GM19328 (cell line): ENCODE results near the gene C17orf75.
"Not testable (repeated sequence)": the region's sequence is repeated elsewhere in the genome, so short reads cannot be mapped to it uniquely, and the experiment has no call there.

Experiments
- ATAC-seq: cut with Tn5 transposase; IDR thresholded peaks from one replicate; pipeline ENCODE4 v1.9.1; 2021; ENCODE audit warnings: mild to moderate bottlenecking, moderate library complexity; ENCODE audit not compliant: unreplicated experiment

C17orf75 gene, protein sequence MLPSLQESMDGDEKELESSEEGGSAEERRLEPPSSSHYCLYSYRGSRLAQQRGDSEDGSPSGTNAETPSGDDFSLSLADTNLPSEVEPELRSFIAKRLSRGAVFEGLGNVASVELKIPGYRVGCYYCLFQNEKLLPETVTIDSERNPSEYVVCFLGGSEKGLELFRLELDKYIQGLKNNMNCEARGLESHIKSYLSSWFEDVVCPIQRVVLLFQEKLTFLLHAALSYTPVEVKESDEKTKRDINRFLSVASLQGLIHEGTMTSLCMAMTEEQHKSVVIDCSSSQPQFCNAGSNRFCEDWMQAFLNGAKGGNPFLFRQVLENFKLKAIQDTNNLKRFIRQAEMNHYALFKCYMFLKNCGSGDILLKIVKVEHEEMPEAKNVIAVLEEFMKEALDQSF

DNA sequence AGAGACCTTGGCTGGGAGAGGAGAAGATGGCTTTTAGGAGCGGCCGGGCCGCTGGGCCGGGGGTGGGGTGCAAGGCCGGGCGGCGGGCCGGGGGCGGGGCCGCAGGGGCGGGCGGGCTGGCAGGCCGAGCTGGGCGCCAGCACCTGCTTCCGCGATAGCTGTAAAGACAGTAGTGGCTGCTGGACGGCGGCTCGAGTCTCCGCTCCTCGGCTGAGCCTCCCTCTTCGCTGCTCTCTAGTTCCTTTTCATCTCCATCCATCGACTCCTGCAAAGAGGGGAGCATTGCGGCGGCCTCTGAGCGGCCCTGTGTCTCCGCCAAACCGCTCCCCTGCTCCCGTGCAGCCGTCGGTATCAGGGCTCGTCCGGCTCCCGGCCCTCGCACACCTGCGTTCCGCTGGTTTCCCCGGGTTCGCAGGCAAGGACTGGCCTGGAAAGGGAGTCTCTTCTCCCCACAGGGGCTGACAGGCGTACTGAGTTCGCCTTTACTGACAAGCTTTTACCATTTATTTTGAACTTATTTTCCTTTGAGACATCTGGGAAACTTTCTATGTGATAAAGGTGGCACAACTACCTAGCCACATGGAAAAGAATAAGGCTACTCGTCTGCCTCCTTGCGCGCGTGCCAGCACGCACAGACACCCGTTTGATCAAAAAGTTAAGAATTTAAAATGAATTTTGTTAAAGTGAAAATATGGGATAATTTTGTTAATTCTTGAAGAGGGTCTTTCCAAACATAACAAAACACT lies at the start of gene C17orf75:
C17orf75 (minus strand) TSS at position 317 of the 746 bp plus-strand sequence; CDS start at position 283, 34 bp downstream.
- peak; percentile 66 for ATAC-seq

DNA sequence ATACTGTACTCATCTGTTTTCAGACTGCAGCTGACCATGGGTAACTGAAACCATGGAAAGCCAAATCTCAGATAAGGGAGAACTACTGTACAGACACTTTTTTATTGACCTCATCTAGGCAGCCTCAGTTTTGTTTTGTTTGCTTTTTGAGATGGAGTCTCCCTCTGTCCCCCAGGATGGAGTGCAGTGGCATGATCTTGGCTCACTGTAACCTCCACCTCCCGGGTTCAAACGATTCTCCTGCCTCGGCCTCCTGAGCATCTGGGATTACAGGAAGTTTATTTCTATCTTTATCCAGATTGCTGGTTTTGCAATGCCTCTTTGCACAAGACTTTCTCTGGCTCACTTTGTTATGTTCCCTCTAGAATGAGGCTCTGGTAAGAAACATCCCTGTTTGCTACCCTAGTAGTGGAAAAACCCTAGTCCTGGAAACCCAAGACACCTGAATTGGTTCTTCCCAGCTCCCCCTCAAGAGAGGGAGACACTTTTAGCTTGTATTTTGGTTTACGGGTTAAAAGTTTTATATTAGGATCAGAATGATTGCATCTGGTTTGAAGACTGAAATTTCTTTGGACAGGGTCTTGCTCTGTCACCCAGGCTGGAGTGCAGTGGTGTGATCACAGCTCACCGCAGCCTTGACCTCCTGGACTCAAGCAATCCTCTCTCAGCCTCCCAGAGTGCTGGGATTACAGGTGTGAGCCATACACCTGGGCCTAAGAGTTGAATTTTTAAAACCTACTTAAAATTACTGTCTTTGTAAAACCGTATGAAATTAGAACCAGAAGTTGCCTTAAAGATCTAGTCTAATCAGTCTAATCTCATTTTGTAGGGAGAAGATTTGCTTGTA lies 46.9 kb upstream of the C17orf75 start:
- no peak for ATAC-seq

DNA sequence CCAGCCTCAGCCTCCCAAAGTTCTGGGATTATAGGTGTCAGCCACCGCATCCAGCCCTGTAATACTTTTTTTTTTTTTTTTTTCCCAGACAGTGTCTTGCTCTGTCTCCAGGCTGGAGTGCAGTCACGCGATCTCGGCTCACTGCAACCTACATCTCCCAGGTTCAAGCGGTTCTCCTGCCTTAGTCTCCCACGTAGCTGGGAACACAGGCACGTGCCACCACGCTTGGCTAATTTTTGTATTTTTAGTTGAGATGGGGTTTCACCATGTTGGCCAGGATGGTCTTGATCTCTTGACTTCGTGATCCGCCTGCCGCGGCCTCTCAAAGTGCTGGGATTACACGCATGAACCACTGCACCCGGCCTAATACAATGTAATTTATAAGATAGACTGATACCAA lies 46.2 kb upstream of the C17orf75 start:
- ATAC-seq = not testable (repeated sequence)

DNA sequence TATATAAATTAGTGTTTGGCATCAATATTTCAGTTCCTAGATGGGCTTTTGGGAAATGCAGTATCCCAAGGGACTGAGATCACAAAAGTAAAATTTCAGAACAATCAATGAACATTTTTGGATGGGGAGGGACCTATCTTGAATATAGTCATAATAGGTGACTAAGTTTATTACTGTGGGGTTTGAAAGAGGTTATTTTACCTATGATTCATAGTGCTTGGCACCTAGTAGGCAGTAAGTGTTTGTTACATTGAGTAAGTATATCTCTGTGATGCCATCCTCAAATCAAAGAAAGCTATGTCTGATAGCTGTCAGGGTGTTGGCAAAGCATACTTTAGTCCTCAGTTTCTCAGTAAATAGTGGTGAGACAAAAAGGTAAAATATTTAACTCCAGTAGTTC lies 44.9 kb upstream of the C17orf75 start:
- no peak for ATAC-seq

DNA sequence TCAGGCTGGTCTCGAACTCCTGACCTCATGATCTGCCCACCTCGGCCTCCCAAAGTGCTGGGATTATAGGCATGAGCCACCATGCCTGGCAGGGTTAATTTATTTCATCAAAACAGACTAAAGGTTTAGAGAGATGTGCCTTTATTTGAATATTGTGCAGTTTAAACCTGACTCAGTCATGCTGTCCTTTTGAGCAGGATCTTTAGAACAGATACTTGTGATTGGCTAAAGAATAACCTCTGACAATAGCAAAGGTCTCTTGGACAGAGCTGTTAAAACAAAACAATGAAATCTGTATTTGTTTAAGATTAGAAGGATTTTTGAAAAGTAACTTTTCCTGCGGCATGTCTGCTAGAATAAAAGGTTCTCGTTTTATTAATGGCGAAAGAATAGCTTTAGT lies 44.0 kb upstream of the C17orf75 start:
- ATAC-seq = no peak

DNA sequence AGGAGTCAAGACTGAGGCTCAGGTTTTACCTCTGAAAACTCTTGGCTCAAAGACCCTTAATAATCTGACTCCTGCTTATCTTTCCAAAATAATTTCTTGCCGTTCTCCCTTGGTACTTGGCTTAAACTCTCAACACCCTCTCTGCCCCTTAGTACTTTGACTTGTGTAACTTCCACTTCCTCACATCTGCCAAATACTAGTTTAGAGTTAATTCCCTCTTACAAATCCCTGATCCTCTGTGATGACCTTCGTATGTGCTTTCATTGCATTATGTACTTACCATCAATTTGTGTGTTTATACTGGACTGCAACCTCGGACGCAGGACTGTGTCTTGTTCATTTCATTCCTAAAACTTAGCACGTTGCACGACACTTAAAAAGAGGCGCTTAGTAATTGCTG lies 43.1 kb upstream of the C17orf75 start:
- no peak for ATAC-seq

DNA sequence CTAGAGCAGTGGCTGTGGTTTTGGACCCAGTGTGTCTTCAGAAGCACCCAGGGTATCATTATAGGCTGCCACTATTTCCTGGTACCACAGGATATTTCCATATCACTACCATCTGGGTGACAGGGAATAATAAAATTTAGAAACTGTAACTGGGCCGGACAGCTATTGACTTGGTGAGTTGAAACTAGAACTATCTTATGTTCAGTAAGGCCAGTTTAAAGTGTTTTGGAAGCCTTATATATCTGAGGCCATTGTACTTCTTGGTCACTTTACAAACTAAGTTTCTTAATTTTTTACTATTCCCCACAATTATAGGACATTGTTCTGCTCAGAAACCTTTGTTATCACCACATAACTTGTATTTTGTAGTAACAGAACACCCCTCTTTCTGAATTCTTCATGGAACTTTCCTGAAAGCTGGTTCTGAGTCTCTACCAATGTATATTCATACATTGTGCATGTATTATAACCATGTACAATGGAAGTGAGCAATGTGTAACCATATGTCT lies 42.0 kb upstream of the C17orf75 start:
- no peak for ATAC-seq

DNA sequence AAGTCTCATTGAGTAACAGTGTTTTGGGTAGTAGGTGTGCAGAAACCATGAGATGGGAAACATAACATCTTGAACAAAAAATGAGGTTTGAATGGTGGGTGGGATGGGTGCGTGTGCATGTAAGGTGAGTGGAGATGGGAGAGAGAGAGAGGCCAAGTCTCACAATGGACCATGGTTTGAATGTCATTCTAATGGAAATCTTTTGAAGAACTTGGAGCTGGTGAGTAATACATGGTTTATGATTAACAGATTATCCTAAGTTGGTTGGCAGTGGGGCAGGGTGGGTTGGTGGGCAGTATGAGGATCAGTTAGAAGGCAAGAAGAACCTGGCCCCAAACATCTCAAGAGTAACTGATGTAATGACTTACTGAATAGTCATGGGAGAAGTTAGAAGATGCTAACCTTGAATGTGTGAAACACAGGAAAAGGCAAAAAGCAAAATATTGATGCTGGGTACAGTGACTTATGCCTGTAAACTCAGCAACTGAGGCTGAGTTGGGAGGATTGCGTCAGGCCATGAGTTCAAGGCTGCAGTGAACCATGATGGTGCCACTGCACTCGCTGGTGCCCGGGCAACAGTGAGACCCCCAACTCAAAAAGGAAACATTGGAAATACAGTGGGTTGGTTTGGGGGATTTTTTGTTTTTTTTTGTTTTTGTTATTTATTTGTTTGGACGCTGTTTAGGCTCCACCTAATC lies 40.7 kb upstream of the C17orf75 start:
- no peak for ATAC-seq

DNA sequence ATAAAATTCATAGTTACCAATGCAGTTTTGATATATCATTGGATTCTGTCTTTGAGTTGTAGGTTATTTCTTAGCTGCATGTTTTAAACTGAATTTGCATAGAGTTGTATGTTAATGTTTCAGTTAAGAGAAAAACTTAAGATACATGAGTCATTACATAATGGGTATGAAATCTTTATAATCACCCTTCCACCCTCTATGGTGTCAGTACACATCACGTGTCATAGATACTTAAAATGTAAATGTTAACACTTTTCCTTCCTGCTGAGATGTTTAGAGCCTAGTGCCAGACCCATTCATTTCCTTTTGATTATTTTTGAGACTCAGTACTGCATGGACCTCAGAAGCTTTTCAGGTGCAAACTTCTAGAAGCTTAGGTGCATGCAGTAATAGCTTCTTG lies 28.5 kb upstream of the C17orf75 start:
- ATAC-seq = no peak

DNA sequence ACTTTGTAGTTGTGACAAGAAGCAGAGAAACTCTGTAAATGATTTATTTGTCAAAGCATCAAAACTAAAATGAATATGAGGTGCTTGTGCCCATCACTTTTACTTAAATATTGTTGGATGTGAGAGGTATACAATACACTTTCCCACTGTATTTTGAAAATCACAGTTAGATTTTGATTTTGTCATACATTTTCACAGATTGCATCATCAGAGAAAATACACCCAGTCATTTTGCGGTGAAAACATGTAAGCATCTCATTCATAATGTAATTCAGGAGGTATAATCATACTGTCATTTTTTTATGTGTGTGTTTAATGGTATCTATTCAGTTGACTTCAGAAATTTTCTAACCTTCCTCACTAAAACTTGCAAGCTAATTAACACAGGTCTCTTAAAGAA lies 19.3 kb upstream of the C17orf75 start:
- no peak for ATAC-seq

DNA sequence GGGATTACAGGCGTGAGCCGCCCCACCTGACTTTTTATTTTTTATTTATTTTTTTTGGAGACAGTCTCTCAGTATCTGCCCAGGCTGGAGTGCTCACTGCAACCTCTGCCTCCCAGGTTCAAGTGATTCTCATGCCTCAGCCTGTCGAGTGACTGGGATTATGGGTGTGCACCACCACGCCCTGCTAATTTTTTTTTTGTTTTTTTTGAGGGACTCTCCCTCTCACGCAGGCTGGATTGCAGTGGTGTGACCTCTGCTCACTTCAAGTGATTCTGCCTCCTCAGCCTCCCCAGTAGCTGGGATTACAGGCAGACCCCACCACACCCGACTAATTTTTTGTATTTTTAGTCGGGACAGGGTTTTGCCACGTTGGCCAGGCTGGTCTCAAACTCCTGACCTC lies 15.6 kb upstream of the C17orf75 start:
- no peak for ATAC-seq

DNA sequence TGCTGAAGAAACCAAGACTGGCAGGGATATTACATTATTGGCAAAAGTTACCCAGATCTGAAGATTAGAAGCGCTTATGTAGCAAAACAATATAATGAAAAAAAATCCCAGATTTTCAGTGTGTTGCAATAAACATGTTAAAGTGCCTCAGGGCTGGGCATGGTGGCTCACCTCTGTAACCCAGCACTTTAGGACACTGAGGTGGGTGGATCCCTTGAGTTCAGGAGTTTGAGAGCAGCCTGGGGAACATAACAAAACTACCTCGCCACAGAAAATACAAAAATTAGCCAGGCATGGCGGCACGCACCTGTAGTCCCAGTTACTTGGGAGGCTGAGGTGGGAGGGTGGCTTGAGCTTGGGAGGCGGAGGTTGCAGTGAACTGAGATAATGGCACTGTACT lies 14.8 kb upstream of the C17orf75 start:
- ATAC-seq = no peak

DNA sequence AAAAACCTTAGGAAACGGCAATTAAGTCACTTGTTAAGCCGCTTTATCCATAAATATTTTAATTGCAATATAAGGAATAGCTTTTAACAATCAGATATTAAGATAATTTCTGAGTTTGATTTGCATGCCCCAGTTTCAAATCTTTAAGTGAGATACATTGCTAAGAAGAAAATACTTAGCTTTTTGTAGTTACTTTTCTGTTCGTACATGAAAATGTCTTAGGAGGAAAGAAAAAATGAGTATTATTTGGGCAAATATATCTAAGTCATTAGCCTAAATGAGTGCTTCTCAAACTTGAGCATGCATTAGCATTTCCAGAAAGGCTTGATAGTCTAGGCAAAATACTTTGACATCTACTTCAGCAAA lies 14.4 kb upstream of the C17orf75 start:
- no peak for ATAC-seq

DNA sequence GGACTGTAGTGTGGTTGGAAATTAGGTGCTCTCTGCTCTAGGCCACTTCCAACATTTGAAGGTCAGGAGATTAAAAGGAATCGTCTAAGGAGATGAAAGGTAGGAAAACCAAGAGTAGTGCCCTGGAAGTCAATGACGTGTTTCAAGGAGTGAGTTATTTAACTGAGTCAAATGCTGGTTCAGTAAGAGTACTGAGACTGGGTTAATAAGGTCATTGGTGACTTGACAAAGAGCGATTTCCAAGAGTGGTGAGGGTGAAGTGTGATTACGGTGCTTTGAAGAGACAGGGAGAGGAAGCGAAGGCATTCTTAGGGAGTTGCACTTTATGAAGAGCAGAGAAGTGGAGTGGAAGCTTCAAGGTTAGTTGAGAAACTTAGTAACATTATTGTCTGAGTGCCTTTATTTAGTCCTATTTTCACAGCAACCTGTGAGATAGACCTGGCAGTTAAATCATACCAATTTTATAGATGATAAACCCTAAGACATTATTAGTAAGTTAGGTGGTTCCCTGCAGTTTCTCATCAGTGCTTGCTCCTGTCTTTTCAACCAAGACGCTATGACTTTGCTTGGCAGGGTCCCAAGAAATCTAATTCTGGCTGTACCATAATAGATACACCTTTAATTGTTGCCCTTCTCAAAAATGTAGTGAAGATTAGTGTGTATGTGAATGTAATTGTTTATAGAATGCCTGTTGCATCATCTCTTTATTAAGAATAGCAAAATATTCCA lies 13.8 kb upstream of the C17orf75 start:
- no peak for ATAC-seq

DNA sequence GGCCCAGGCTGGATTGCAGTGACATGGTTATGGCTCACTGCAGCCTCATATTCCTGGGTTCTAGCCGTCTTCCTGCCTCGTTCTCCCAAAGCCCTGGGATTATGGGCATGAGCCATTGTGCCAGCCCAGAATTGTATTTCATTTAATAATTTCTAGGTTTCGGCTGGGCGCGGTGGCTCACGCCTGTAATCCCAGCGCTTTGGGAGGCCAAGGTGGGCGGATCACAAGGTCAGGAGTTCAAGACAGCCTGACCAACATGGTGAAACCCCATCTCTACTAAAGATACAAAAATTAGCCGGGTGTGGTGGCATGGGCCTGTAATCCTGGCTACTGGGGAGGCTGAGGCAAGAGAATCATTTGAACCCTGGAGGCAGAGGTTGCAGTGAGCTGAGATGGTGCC lies 10.8 kb upstream of the C17orf75 start:
- ATAC-seq = not testable (repeated sequence)

DNA sequence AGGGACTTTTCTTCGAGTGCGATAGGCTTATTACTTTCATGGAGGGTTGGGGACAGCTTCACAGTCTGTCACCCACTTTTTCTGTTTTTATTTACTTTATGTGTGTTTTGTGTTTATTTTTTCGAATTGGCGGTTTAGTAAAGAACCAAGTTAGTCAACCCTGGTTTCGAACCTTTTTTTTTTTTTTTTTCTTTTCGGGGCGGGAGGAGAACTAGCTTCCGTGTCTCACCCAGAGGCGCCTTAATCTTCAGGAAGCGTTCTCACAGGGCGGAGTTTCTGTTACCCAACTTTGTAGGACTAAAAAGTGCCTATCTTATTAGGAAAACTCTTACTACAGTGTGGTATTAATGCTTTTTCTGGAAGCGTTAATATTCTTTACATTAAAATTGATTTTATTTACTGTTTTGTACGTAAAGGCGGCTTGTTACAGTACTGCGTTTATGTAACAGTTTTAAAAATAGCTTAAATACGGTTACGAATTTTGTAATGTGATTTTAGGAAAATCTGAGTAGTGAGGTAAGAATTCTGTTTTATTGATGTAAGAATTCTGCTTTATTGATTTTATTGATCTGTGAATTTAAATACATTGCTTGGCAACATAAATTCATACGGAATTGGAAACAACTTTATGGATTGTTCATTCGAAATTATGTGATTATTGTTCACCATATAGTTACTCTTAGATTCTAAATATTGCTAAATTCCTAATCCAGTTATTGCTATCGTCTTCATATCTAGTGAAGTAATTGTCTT lies 8.9 kb upstream of the C17orf75 start:
- peak; percentile 25 for ATAC-seq

DNA sequence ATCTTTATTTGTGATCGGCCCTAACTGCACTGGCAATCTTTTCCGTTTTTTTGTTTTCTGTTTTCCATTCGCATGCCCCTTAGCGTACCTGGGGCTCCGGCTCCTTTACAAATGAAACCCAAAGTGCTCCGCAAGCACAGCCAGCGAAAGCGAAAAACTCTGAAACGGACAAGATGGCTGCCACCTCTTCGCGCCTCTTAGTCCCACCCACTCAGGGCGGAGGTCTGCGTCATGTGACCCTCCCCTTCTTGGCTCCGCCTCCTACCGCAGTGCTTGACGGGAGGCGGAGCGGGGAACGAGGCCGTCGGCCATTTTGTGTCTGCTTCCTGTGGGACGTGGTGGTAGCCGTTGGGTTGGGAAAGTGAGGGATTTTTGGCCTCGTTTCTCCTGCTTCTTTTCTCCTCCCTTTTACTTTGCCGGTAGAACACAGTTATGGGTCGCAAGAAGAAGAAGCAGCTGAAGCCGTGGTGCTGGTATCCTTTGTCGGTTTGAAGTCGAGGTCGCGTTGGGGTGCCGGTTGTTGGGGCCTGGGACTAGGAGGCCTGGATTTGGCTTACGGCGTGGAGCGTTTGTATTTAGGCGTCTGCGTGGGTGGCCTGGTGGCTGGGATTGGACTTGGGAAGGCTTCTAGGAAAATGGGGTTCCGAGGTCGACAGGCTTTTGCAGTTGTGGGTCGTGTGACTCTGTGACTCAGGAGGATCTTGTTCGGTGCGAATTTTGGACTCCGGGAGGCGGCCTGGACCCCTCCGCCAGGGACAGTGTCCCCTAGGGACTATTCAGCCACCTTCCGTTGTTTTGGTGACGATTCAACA lies 8.1 kb upstream of the C17orf75 start, which contains the start of gene ZNF207:
ZNF207 (plus strand) TSS at position 304 of the 812 bp plus-strand sequence; CDS start at position 433, 129 bp downstream.
- peak; percentile 92 for ATAC-seq

DNA sequence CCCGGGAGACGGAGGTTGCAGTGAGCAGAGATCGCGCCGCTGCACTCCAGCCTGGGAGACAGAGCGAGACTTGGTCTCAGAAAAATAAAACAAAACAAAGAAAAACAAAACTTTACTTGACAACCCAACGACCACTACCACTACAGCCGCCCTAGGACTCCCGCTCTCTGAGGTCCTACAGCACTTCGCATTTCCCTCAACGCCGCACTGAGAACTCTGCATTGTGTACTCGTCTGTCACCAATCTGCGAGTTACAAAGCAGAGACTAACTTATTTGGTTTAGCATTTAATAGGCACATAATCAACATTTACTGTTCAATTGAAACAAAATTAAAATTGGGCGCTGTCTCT lies 7.5 kb upstream of the C17orf75 start:
- no peak for ATAC-seq

DNA sequence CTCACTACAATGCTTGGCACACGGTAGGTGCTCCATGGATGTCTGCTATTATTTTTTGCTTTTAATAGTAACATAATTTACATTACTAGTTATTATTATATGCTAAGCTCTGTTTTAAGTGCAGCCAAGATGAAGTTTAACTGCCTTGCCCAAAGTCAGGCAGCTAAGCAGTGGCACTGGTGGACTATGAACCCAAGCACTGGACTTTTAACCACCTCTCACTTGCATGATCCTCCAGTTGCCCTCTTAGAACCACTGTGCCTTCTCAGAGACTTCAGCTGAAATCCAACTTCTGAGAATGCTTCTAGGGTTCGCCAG lies 6.5 kb upstream of the C17orf75 start:
- no peak for ATAC-seq
